Measurements from ENCODE around the gene GNAI1.
"Not testable (repeated sequence)": the region's sequence is repeated elsewhere in the genome, so short reads cannot be mapped to it uniquely, and the experiment has no call there.

Gene GNAI1

DNA sequence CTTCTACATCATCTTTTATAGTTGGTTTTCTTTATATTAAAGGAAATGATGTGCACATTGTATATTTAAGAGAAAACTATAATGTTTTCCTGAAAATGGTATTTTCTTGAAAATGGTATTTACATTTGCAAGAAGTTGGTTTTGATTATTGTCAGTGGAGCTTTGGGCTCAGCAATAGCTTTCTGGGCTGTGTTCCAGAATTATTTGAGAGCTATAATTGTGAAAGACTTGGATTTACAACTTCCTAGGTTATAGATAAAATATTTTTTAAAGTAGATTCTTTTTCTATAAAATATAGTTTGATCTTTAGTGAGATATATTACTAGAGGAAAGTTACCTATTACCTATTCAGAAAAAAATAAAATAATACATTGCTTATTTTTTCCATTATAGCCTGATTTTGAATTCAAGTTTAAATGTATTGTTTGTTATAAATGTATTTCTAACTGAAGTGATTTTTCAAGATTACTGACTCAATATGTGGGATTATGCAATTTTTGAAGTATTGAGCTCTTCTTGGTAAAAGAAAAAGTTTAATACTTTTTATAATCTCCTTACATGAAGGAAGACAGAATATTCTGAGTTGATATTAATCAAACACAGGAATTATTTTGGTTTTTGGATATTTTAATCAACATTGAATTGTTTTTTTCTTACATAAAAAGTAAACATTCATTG lies 20.2 kb downstream of the GNAI1 start:
- DNase-seq (ENCODE audit: extremely low read depth in 1 of 2, low read depth in 1 of 2) = no peak

DNA sequence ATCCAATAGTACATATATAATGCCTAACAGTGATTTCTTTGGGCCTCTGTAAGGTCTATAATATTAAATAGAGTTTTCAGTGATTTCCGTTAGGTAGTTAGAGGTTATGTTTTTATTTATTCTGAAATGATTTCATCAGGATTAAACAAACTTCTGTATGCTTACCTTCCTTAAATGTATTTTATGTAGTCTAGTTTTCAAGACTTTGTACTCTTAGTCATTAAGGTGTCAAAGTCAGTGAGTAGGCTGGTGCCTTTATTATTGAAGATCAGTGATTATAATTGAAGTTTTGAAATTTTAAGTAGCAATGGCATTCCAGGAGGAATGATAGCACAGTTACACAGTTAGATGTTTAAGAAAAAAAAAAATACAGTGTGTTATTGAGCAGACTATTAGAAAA lies 20.7 kb downstream of the GNAI1 start:
- no peak for DNase-seq (ENCODE audit: extremely low read depth in 1 of 2, low read depth in 1 of 2)

- DNase-seq (ENCODE audit: extremely low read depth in 1 of 2, low read depth in 1 of 2) = not testable (repeated sequence)
Observed at GRCh38 chr7:80157770-80158169, 23.1 kb downstream of the GNAI1 start.

DNA sequence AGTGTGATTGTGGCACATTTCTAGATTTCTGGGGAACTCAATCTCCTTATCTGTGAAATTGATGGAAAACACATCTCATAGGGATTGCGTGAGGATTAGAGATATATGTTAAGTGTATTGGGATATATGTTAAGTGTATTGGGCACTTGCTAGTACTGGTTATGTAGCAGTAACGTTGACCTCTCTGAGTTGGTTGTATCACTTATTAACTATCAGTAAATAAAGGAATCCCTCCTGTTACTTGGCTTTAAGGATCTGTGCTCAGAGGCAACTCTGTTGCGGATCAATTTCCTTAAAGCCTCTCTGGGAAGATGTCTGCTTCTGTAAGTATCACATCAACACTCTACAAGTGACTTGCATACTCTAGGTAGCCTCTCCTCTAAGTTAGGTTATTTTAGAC lies 25.2 kb downstream of the GNAI1 start:
- no peak for DNase-seq (ENCODE audit: extremely low read depth in 1 of 2, low read depth in 1 of 2)

GRCh38 chr7:80161466-80161865 lies 26.8 kb downstream of the GNAI1 start:
- no peak for DNase-seq (ENCODE audit: extremely low read depth in 1 of 2, low read depth in 1 of 2)

GRCh38 chr7:80165177-80165576 lies 30.5 kb downstream of the GNAI1 start:
- DNase-seq (ENCODE audit: extremely low read depth in 1 of 2, low read depth in 1 of 2) = no peak

DNA sequence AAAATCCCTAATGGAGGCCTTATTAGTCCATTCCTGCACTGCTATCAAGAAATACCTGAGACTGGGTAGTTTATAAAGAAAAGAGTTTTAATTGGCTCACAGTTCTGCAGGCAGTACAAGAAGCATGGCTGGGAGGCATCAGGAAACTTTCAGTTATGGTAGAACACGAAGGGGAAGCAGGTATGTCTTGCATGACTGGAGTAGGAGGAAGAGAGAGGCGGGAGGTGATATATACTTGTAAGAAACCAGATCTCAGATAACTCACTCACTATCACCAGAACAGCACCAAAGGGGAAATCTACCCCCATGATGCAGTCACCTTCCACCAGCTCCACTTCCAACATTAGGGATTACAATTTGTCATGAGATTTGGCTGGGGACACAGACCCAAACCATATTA lies 35.8 kb downstream of the GNAI1 start:
- DNase-seq (ENCODE audit: extremely low read depth in 1 of 2, low read depth in 1 of 2) = no peak

GRCh38 chr7:80172387-80172786 lies 37.8 kb downstream of the GNAI1 start:
- DNase-seq (ENCODE audit: extremely low read depth in 1 of 2, low read depth in 1 of 2) = no peak

DNA sequence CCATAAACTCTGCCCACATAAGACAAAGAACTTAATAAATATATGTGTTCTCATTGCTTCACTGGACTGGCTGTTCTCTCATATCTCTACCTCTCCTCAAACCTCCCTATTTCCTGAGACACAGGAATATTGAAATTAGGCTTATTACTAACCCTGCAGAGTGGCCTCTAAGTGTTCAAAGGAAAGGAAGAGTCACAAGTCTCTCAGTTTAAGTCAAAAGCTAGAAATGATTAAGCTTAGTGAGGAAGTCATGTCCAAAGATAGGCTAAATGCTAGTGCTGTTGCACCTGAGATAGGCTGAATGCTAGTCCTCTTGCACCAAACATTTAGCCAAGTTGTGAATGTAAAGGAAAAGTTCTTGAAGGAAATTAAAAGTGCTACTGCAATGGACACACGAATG lies 41.1 kb downstream of the GNAI1 start:
- no peak for DNase-seq (ENCODE audit: extremely low read depth in 1 of 2, low read depth in 1 of 2)

GRCh38 chr7:80181411-80181810 lies 46.8 kb downstream of the GNAI1 start:
- DNase-seq (ENCODE audit: extremely low read depth in 1 of 2, low read depth in 1 of 2) = no peak

GRCh38 chr7:80182630-80183276 lies 48.1 kb downstream of the GNAI1 start:
- no peak for DNase-seq (ENCODE audit: extremely low read depth in 1 of 2, low read depth in 1 of 2)

DNA sequence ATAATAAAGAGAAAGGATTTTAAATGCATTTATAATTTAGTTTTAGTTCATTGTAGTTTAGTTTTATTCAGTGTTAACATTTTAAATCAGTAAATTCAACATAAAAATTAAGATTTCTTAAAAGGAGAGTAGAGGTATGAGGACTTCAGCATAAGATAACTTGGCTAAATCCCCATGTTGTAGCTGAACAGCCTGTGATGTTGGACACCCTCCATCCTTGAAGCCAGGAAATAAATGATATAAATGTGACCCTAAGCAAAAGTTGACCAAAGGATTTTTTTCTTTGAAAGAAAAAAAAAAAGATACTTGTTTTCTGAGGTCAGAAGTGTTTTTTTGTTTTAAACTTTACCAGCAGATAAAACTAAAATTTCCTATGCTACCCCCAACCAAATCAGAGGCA lies 48.7 kb downstream of the GNAI1 start:
- no peak for DNase-seq (ENCODE audit: extremely low read depth in 1 of 2, low read depth in 1 of 2)

- no peak for DNase-seq (ENCODE audit: extremely low read depth in 1 of 2, low read depth in 1 of 2)
Observed at GRCh38 chr7:80183900-80184685, 49.5 kb downstream of the GNAI1 start.

GRCh38 chr7:80184693-80185092 lies 50.1 kb downstream of the GNAI1 start:
- DNase-seq (ENCODE audit: extremely low read depth in 1 of 2, low read depth in 1 of 2) = no peak

- DNase-seq (ENCODE audit: extremely low read depth in 1 of 2, low read depth in 1 of 2) = no peak
Observed at GRCh38 chr7:80185571-80185970, 50.9 kb downstream of the GNAI1 start.

GRCh38 chr7:80186721-80187120 lies 52.1 kb downstream of the GNAI1 start:
- no peak for DNase-seq (ENCODE audit: extremely low read depth in 1 of 2, low read depth in 1 of 2)

DNA sequence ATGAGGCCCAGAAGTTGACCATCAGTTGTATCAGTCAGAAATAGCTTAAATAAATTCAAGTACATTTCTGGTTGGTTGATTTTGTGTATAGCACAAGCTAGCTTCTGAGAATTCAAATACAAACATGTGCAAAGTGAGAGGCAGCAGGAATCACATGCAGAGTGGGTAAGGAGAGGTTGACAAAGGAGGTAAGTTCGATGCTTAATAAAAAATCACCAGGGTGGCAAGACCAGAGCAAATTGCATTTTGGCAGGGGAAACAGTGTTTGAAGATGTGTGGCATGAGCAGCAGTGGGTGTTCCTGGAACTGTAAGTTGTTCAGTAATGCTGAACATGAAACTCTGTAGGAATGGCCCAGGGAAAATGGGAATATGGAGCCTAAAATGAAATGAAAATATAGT lies 52.6 kb downstream of the GNAI1 start:
- no peak for DNase-seq (ENCODE audit: extremely low read depth in 1 of 2, low read depth in 1 of 2)

DNA sequence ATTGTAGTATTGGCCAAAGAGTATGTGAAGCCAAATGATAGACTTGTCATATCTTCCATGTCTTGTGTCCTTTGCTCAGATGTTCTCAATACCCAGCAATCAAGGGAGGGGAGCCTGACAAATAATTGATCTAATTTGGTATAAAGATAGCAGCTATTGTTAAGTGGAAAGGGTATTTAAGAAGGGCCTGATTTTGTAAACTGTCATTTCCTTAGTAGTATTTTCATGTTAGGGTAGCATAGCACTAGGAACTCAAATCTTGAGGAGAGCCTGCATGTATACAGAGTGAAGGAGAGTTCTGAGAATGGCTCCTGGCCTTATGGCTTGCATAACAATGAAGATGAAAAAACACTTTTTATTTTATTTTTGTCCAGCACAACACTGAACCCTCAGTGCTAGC lies 53.1 kb downstream of the GNAI1 start:
- DNase-seq (ENCODE audit: extremely low read depth in 1 of 2, low read depth in 1 of 2) = no peak

DNA sequence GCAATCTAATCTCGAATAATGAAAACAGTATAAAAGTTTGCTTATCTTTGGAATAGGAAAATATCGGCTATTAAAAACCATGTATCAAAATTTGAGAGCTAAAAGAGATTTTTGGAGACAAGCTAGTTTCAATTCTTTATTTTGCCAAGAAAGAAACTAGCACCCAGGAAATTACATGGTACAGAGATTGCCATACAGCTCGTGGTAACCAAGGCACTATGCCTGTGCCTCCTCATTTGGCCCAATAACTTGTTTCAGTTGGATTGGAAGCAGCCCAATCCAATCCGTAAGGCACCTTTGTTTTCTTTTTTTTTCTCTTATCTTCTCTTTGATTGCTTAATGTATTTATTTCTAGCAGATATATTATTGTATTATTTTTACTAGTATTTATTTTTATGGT lies 55.0 kb downstream of the GNAI1 start:
- no peak for DNase-seq (ENCODE audit: extremely low read depth in 1 of 2, low read depth in 1 of 2)

DNA sequence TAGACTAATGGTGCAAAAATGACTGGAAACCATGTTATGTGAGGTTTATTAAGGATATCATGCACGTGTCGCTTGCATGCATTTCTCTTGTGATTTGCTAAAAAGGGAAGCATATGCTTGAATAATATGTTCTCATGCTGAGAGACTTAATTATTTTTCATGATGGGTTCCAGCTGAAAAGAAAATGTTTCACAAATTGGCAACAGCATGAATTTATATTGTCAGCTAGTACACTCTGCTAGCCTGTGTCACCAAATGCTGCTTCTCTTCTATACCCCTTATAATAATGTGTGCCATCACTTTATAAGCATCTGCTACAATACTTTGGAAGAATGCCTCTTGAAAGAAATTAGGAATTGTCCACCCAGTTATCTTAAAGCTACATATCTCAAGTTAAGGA lies 63.0 kb downstream of the GNAI1 start:
- DNase-seq (ENCODE audit: extremely low read depth in 1 of 2, low read depth in 1 of 2) = no peak

GRCh38 chr7:80199051-80199450 lies 64.4 kb downstream of the GNAI1 start:
- no peak for DNase-seq (ENCODE audit: extremely low read depth in 1 of 2, low read depth in 1 of 2)

DNA sequence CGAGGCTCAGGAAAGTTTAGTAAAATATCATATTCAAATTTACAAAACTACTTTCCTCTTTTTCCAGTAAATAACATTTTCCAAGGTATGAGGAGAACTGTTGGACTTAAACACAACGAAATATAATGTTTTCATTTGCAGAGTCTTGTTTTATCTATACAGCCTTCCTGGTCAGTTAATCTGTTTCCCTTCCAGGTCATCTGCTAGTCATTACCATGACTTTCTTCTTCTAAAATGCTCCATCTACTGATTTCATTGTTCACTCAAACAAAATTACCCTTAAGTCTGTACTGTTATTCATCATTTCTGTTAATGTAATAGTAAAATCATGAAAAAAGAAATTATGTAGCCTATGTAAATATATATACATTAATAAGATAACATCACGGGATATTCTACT lies 69.8 kb downstream of the GNAI1 start:
- no peak for DNase-seq (ENCODE audit: extremely low read depth in 1 of 2, low read depth in 1 of 2)

All from stimulated activated CD8-positive, alpha-beta memory T cell treated with anti-CD3 and anti-CD28 coated beads, Interleukin-7, amount 100 ng/mL, for 48 hours (primary cell).